ENCODE measurements around the gene PEX12. TPM values are rescaled to one million over a fixed set of nuclear protein-coding genes. Genes with fewer than 3 reads are reported as not detected.

The PEX12 gene
- total and polyA plus RNA-seq, 9 of the 15 experiments (the other 6 are each of a cell fraction or from before 2014, with no cell fraction given) = 4.0 to 12.4 (median 6.4) TPM

DNA sequence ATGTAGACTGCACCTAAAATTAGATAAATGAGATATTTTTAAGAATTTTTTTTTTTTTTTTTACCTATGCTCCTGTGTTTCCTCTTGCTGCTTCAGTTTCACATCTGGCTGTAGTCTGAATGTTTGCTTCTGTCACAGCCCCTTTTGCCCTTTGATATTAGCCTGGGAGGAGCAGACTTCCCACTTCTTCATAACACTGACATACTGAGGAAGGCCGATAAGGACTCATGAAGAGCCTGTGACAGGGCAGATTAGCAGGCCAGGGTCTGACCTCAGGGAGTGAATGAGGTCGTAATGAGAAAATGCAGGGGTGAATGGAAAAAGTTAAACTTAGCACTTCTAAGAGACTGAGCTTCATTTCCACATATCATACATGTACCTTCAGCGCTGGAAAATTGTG, 17.7 kb downstream of the PEX12 start, which contains the start of gene SLFN14 (continued):
- TF ChIP-seq HMG20A (CRISPR knock-in tag; conservative IDR thresholded peaks at IDR 0.05) (no peak), LEF1 (IDR thresholded peaks at IDR 0.05) (peak; percentile 99), RFX1 (IDR thresholded peaks at IDR 0.05) (no peak), ZC3H11A (IDR thresholded peaks at IDR 0.05; ENCODE audit: low read depth, low read length) (no peak), HDAC3 (IDR thresholded peaks at IDR 0.05; ENCODE audit: borderline replicate concordance, partially characterized antibody) (peak; percentile 95), THRAP3 (IDR thresholded peaks at IDR 0.05; ENCODE audit: borderline replicate concordance) (no peak), NFYB (IDR thresholded peaks at IDR 0.05; ENCODE audit: extremely low read depth, insufficient read length) (no peak), SMAD3 (CRISPR knock-in tag; conservative IDR thresholded peaks at IDR 0.05) (peak; percentile 80; the same call in 1 of the 2 replicates), RCOR1 (IDR thresholded peaks at IDR 0.05; ENCODE audit: borderline replicate concordance in 1 of 2, low read depth in 2 of 2, low read length in 2 of 2) (peak; percentile 52 to 96; a peak in 3 of 4 replicates), ZFP36 (IDR thresholded peaks at IDR 0.05; ENCODE audit: low read depth, low read length, partially characterized antibody) (no peak), ZNF507 (tag; conservative IDR thresholded peaks at IDR 0.05) (no peak), ZNF551 (CRISPR knock-in tag; IDR thresholded peaks at IDR 0.05) (no peak), FOXJ3 (CRISPR knock-in tag; IDR thresholded peaks at IDR 0.05) (no peak), ERF (CRISPR knock-in tag; IDR thresholded peaks at IDR 0.05) (no peak), YY1 (IDR thresholded peaks at IDR 0.05; ENCODE audit: borderline replicate concordance in 1 of 3, control insufficient read depth in 1 of 3, extremely low read depth in 1 of 3, insufficient read depth in 3 of 3, insufficient read length in 1 of 3, insufficient replicate concordance in 2 of 3, low read depth in 1 of 3, low read length in 2 of 3) (no peak), ZNF274 (IDR thresholded peaks at IDR 0.05; ENCODE audit: borderline replicate concordance, low read depth, low read length) (peak; percentile 72; the same call in 1 of the 2 replicates), FOSL1 (tag; conservative IDR thresholded peaks at IDR 0.05) (peak; percentile 83), LARP7 (IDR thresholded peaks at IDR 0.05) (no peak), ZNF224 (CRISPR knock-in tag; IDR thresholded peaks at IDR 0.05) (no peak)
- TF ChIP-seq, protein P1, sequence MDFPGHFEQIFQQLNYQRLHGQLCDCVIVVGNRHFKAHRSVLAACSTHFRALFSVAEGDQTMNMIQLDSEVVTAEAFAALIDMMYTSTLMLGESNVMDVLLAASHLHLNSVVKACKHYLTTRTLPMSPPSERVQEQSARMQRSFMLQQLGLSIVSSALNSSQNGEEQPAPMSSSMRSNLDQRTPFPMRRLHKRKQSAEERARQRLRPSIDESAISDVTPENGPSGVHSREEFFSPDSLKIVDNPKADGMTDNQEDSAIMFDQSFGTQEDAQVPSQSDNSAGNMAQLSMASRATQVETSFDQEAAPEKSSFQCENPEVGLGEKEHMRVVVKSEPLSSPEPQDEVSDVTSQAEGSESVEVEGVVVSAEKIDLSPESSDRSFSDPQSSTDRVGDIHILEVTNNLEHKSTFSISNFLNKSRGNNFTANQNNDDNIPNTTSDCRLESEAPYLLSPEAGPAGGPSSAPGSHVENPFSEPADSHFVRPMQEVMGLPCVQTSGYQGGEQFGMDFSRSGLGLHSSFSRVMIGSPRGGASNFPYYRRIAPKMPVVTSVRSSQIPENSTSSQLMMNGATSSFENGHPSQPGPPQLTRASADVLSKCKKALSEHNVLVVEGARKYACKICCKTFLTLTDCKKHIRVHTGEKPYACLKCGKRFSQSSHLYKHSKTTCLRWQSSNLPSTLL (IDR thresholded peaks at IDR 0.05) = no peak
- TF ChIP-seq, protein P2, sequence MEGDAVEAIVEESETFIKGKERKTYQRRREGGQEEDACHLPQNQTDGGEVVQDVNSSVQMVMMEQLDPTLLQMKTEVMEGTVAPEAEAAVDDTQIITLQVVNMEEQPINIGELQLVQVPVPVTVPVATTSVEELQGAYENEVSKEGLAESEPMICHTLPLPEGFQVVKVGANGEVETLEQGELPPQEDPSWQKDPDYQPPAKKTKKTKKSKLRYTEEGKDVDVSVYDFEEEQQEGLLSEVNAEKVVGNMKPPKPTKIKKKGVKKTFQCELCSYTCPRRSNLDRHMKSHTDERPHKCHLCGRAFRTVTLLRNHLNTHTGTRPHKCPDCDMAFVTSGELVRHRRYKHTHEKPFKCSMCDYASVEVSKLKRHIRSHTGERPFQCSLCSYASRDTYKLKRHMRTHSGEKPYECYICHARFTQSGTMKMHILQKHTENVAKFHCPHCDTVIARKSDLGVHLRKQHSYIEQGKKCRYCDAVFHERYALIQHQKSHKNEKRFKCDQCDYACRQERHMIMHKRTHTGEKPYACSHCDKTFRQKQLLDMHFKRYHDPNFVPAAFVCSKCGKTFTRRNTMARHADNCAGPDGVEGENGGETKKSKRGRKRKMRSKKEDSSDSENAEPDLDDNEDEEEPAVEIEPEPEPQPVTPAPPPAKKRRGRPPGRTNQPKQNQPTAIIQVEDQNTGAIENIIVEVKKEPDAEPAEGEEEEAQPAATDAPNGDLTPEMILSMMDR (IDR thresholded peaks at IDR 0.05 in 2 of 3, conservative IDR thresholded peaks at IDR 0.05 in 1 of 3; ENCODE audit: insufficient read depth in 2 of 3, low read depth in 1 of 3, low read length in 3 of 3) = no peak
- TF ChIP-seq, protein P3, sequence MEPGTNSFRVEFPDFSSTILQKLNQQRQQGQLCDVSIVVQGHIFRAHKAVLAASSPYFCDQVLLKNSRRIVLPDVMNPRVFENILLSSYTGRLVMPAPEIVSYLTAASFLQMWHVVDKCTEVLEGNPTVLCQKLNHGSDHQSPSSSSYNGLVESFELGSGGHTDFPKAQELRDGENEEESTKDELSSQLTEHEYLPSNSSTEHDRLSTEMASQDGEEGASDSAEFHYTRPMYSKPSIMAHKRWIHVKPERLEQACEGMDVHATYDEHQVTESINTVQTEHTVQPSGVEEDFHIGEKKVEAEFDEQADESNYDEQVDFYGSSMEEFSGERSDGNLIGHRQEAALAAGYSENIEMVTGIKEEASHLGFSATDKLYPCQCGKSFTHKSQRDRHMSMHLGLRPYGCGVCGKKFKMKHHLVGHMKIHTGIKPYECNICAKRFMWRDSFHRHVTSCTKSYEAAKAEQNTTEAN (CRISPR knock-in tag; IDR thresholded peaks at IDR 0.05) = no peak
- TF ChIP-seq, protein P4, sequence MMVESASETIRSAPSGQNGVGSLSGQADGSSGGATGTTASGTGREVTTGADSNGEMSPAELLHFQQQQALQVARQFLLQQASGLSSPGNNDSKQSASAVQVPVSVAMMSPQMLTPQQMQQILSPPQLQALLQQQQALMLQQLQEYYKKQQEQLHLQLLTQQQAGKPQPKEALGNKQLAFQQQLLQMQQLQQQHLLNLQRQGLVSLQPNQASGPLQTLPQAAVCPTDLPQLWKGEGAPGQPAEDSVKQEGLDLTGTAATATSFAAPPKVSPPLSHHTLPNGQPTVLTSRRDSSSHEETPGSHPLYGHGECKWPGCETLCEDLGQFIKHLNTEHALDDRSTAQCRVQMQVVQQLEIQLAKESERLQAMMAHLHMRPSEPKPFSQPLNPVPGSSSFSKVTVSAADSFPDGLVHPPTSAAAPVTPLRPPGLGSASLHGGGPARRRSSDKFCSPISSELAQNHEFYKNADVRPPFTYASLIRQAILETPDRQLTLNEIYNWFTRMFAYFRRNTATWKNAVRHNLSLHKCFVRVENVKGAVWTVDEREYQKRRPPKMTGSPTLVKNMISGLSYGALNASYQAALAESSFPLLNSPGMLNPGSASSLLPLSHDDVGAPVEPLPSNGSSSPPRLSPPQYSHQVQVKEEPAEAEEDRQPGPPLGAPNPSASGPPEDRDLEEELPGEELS (CRISPR knock-in tag; IDR thresholded peaks at IDR 0.05; ENCODE audit: borderline replicate concordance) = no peak

Data from K562 (cell line).